ENCODE results near the gene SMG5.

Gene SMG5

DNA sequence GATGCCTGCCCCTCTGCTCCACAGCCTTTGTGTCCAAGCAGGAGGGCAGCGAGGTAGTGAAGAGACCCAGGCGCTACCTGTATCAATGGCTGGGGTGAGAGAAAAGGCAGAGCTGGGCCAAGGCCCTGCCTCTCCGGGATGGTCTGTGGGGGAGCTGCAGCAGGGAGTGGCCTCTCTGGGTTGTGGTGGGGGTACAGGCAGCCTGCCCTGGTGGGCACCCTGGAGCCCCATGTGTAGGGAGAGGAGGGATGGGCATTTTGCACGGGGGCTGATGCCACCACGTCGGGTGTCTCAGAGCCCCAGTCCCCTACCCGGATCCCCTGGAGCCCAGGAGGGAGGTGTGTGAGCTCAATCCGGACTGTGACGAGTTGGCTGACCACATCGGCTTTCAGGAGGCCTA, 39.9 kb downstream of the SMG5 start:
- in situ Hi-C loops (cut with MboI; ENCODE audit: low sequenced_read_pairs, unreplicated experiment) = no loop called here
- TF ChIP-seq, protein P1, sequence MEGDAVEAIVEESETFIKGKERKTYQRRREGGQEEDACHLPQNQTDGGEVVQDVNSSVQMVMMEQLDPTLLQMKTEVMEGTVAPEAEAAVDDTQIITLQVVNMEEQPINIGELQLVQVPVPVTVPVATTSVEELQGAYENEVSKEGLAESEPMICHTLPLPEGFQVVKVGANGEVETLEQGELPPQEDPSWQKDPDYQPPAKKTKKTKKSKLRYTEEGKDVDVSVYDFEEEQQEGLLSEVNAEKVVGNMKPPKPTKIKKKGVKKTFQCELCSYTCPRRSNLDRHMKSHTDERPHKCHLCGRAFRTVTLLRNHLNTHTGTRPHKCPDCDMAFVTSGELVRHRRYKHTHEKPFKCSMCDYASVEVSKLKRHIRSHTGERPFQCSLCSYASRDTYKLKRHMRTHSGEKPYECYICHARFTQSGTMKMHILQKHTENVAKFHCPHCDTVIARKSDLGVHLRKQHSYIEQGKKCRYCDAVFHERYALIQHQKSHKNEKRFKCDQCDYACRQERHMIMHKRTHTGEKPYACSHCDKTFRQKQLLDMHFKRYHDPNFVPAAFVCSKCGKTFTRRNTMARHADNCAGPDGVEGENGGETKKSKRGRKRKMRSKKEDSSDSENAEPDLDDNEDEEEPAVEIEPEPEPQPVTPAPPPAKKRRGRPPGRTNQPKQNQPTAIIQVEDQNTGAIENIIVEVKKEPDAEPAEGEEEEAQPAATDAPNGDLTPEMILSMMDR (IDR thresholded peaks at IDR 0.05; ENCODE audit: borderline replicate concordance, control extremely low read depth, extremely low read depth, insufficient read depth, missing control alignments) = no peak
- no peak for DNase-seq (ENCODE audit: low spot score)

DNA sequence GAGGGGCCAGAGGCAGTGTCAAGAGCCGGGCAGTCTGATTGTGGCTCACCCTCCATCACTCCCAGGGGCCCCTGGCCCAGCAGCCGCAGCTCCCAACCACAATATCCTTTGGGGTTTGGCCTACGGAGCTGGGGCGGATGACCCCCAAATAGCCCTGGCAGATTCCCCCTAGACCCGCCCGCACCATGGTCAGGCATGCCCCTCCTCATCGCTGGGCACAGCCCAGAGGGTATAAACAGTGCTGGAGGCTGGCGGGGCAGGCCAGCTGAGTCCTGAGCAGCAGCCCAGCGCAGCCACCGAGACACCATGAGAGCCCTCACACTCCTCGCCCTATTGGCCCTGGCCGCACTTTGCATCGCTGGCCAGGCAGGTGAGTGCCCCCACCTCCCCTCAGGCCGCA, 40.7 kb downstream of the SMG5 start, which contains the start of gene BGLAP:
Gene BGLAP, plus strand, starts transcription at position 259 of the 400 bp plus-strand sequence. Its CDS starts 48 bp downstream, at position 307.
- in situ Hi-C loops (cut with MboI; ENCODE audit: low sequenced_read_pairs, unreplicated experiment) = no loop called here
- DNase-seq (ENCODE audit: low spot score) = no peak
- TF ChIP-seq, protein P1 (IDR thresholded peaks at IDR 0.05; ENCODE audit: borderline replicate concordance, control extremely low read depth, extremely low read depth, insufficient read depth, missing control alignments) = no peak

DNA sequence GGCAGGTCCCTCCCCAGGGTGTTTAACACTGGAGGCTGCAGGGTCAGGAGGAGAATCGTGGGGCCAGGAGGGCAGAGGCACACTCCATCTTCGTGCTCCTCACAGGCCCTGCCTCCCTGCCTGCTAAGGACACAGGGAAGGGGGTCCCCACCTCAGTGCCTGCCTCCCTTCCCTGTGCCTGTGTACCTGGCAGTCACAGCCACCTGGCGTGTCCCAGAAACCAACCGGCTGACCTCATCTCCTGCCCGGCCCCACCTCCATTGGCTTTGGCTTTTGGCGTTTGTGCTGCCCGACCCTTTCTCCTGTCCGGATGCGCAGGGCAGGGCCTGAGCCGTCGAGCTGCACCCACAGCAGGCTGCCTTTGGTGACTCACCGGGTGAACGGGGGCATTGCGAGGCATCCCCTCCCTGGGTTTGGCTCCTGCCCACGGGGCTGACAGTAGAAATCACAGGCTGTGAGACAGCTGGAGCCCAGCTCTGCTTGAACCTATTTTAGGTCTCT, 41.3 kb downstream of the SMG5 start:
- TF ChIP-seq, protein P1 (IDR thresholded peaks at IDR 0.05; ENCODE audit: borderline replicate concordance, control extremely low read depth, extremely low read depth, insufficient read depth, missing control alignments) = no peak
- no peak for DNase-seq (ENCODE audit: low spot score)
- in situ Hi-C loops (cut with MboI; ENCODE audit: low sequenced_read_pairs, unreplicated experiment) = no loop called here

DNA sequence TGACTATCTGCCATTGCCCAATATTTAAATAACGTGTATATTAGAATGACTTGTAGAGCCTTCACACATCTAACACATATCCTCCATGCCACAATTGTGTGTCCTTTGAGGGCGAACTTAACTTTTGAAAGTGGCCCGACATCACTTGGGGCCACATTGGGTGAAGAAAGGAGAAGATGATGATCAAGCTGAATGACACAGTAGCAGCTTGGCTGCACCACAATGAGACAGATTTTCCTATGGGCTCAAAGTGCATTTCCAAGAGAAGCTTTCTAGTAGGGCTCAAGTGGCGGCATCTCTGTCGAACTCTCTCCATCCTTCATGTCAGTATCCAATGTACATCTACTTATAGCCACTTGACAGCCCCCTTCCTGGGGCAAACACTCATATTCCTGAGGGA, 44.4 kb downstream of the SMG5 start:
- DNase-seq (ENCODE audit: low spot score) = no peak
- in situ Hi-C loops (cut with MboI; ENCODE audit: low sequenced_read_pairs, unreplicated experiment) = no loop called here
- TF ChIP-seq, protein P1 (IDR thresholded peaks at IDR 0.05; ENCODE audit: borderline replicate concordance, control extremely low read depth, extremely low read depth, insufficient read depth, missing control alignments) = no peak

DNA sequence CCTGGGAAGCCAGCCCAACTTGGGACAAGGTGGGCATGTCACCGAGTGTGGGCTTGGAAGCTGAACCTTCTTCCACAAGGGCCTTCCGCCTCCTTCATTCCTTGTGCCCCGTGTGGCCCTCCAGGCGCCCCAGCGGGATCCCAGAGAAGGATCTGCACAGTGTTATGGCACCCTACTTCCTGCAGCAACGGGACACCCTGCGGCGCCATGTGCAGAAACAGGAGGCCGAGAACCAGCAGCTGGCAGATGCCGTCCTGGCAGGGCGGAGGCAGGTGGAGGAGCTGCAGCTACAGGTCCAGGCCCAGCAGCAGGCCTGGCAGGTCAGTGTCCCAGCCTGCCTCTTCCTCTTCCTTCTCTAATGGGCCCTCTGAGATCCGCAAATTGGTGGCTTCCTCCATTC, 46.5 kb downstream of the SMG5 start:
- no peak for DNase-seq (ENCODE audit: low spot score)
- in situ Hi-C loops (cut with MboI; ENCODE audit: low sequenced_read_pairs, unreplicated experiment) = no loop called here
- TF ChIP-seq, protein P1 (IDR thresholded peaks at IDR 0.05; ENCODE audit: borderline replicate concordance, control extremely low read depth, extremely low read depth, insufficient read depth, missing control alignments) = no peak

DNA sequence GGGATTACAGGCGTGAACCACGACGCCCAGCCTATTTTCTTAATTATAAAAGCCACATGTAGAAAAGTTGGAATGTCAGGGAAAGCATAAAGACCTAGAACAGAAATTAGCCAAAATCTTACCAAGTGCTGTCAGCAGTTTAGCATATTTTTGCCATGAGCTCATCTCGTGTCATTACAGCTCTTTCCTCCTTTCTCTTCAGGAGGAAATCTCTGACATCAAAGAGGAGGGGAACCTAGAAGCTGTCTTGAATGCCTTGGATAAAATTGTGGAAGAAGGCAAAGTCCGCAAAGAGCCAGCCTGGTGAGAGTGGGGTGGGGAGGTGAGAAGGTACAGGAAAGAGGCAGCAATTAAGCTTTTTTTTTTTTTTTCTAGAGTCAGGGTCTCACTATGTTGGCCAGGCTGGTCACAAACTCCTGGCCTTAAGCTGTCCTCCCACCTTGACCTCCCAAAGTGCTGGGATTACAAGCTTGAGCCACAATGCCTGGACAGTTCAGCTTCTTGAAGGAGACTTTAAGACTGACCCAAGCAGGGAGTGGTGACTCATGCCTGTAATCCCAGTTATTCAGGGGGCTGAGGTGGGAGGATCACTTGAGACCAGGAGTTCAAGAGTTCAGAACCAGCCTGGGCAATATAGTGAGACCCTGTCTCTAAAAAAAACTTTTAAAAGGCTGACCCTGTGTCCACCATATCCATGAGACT, 49.0 kb downstream of the SMG5 start:
- in situ Hi-C loops (cut with MboI; ENCODE audit: low sequenced_read_pairs, unreplicated experiment) = no loop called here
- TF ChIP-seq, protein P1 (IDR thresholded peaks at IDR 0.05; ENCODE audit: borderline replicate concordance, control extremely low read depth, extremely low read depth, insufficient read depth, missing control alignments) = no peak
- no peak for DNase-seq (ENCODE audit: low spot score)
